GM21390 (cell line): Measurements from ENCODE around the gene RPH3AL.
"Not testable (repeated sequence)": the region's sequence is repeated elsewhere in the genome, so short reads cannot be mapped to it uniquely, and the experiment has no call there.

Experiments used
- ATAC-seq: cut with Tn5 transposase; IDR thresholded peaks from one replicate; pipeline ENCODE4 v1.9.1; 2021; ENCODE audit not compliant: unreplicated experiment

RPH3AL gene

GRCh38 chr17:283911-284675, 68.5 kb downstream of the RPH3AL start:
- no peak for ATAC-seq

GRCh38 chr17:282912-283882, 69.4 kb downstream of the RPH3AL start:
- ATAC-seq, result no peak

- no peak for ATAC-seq
Observed at GRCh38 chr17:282000-282911, 70.4 kb downstream of the RPH3AL start.

DNA sequence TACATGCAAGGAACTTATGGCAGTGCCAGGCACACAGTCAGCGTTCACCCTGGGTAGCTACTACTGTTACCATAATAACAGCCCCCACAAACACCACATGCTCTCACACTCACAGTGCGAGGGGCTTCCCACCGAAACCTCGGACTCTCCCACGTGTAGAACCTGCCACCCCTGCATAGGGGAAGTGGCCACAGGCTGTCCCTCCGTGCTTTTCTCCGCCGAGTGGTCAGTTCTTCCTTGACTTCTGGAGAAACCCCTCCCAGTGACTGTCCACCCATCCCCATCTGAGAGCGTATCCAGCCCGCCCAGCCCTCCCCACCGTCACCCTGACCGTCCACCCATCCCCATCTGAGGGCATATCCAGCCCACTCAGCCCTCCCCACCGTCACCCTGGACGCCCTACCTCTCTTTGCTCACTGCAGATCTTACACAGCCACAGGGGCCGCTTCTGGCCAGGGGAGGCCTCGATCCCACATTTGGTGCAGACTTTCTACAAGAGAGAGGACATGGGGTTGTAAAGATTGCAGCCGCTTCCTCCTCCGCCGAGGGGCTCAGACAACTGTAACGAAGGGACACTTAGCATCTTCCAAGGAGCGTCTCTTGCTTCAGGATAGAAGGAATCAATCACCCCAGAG, 71.1 kb downstream of the RPH3AL start:
- ATAC-seq, result no peak

DNA sequence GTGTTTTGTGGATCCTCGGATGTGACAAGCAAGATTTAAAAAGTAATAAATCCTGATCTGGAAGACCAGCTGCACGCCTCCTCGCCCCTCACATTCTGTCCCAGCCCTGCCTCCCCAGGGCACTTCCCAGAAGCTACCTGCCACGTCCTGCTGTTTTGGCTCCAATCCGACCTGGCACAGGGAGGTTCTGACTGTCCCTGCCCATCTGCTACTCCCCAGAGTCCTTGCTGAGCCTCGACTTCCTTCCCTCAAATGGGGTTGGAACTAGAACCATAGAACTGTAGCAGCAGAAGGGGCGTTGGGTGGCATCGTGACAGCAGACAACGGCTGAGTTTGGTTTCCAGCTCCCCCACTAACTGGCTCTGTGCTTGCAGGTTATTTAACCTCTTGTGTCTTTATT, 71.7 kb downstream of the RPH3AL start:
- ATAC-seq, result no peak

DNA sequence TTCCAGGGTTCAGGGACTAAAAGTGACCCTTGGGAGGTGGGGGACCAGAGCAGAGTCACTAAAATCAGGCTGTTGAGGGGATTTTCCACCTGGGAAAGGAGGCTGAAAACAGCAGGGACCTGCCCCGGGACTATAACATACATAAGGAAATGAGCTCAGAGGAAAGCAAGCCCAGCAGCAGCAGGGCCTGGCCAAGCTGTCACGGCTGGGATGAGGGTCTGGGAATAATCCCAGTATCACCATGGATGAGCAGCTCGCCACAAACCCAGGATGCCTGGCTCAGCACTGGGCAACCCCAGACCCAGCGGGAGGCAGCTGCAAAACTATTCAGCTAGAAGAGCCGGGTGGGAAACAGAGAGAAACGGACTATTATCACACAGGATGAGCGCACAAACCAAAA, 72.4 kb downstream of the RPH3AL start:
- no peak for ATAC-seq

- no peak for ATAC-seq
Observed at GRCh38 chr17:279776-280175, 72.8 kb downstream of the RPH3AL start.

- ATAC-seq, result no peak
Observed at GRCh38 chr17:279331-279730, 73.3 kb downstream of the RPH3AL start.

DNA sequence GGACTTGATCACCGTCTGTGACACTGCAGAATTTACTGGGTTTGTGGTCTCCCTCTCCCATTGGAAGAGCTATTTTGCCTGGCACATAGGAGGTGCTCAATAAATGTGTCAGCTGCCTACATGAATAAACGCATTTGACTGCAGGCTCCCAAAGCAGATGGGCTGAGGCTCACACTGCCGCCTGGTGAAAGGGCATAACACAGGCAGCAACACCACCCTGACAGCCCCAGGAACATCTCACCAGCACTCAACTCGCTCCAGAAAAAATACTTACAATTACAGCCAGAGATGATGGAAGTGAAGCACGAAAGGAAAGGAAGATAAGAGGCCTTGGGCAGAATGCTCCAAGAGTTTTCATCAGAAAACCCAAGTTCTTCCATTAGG, 73.9 kb downstream of the RPH3AL start:
- no peak for ATAC-seq

DNA sequence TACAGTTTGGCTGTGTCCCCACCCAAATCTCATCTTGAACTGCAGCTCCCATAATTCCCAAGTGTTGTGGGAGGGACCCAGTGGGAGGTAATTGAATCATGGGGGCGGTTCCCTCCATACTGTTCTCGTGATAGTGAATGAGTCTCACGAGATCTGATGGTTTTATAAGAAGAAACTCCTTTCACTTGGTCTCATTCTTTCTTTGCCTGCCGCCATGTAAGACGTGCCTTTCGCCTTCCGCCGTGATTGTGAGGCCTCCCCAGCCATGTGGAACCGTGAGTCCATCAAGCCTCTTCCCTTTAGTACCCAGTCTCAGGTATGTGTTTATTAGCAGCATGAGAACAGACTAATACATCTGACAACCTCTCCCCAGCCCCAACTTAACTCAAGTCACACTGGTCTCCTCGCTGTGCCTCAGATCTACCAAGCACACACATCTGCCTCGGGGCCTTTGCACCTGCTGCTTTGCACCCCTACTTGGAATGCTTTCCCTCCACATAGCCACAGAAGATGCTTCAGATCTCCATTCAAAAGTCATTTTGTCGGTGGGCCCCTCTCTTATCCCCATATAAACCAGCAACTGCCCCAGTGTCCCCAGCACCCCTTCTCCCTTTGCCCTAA, 74.4 kb downstream of the RPH3AL start:
- no peak for ATAC-seq

GRCh38 chr17:274902-275301, 77.7 kb downstream of the RPH3AL start:
- ATAC-seq, result no peak

DNA sequence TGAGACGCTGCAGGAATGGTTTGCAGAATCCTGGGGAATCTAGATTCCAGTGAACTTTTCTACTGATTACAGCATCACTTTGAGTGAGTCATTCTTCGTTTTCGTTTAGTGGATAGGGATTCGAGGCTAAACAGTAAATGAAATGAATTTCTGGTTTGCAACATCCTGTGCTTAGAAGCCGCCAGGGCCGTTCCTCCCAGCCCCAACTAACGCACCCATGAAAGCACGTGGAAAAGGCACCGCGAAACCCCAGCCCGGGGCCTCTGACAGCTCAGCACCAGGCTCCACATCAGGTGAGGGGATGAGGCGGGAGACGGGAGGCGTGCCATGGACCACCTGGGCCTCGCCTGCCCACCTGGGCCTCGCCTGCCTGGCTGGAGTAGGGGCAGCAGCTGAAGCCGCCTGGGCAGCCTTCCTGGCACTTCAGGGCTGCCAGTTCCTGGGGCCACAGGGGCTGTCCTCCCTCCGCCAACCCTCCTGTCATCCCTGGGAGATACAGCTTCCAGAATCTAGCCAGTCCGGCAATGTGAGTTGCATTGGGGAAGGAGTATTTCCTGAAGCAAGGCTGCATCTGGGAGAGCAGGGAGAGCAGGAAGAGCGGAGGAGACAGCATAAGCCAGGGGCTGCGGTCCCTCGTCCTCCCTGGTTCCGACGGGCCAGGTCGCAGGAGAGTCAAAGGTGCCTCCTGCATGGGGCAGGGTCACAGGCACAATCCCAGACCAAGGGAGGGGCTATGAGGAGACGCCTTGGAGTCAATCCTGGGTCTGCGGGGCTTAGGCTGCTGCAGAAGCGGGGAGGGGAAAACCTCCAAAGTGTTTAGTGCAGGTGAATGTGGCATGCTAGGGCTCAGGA, 78.4 kb downstream of the RPH3AL start:
- ATAC-seq, result no peak

GRCh38 chr17:272856-273255, 79.8 kb downstream of the RPH3AL start:
- ATAC-seq, result not testable (repeated sequence)

GRCh38 chr17:271928-272623, 80.5 kb downstream of the RPH3AL start:
- not testable (repeated sequence) for ATAC-seq

DNA sequence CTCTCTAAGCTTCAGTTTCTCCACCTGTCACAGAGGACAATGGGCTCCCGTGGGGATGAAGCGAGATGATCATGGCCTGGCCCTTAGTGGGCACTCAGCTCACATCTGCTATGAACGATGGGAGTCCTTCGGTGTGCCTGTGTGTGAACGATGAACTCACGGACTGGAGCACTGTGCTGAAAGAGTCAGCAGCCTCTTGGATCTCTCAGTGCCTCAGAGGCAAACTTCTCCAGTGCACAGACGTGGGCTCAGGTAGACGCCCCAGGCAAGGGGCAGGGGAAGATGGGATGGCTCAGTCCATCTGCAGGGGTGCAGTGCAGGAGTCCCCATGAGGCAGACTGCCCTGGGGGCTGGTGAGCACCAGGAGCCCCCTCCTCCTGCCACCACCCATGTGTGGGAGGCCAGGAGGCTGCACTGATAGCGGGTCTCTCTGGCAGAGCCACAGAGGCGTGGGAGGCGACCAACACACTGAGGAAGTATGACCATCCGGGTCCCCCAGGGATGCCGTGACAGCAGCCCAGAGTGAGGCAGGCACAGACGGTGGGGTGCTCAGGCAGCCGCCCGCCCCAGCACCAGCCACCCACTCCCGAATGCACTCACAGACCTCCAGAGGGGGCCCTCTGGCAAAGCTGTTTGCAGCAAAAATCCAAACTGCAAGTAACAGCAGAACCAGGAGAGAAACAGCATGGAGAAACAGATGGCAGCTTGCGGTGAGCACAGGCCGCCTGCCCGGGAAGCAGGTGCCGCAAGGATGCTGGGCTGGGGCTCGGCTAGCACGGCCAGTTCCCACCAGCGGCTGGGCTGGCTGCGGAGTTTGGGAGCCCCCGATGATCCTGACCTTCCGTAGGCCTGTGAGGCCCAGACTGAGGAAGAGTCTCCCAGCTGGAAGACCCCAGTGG, 82.7 kb downstream of the RPH3AL start:
- no peak for ATAC-seq

- ATAC-seq, result no peak
Observed at GRCh38 chr17:266701-267667, 85.6 kb downstream of the RPH3AL start.
